Nephron (organoid): ENCODE measurements around the gene TSPAN13.

ENCODE experiments used
- H3K27ac Mint-ChIP-seq, 3 experiments: 2 replicates each; pipeline ENCODE4 v1.8.0; 2020; ENCODE audit warnings: mixed read lengths in 3 of 3, mild to moderate bottlenecking in 2 of 3, moderate library complexity in 1 of 3
- H3K27me3 Mint-ChIP-seq: 2 replicates; pipeline ENCODE4 v1.8.0; 2021; ENCODE audit warnings: low read depth, mild to moderate bottlenecking, moderate library complexity, mixed read lengths
- H3K36me3 Mint-ChIP-seq: 2 replicates; pipeline ENCODE4 v1.8.0; 2020; ENCODE audit warnings: low read depth, mixed read lengths
- H3K4me1 Mint-ChIP-seq: 2 replicates; pipeline ENCODE4 v1.8.0; 2020; ENCODE audit warnings: mixed read lengths
- H3K4me3 Mint-ChIP-seq, 3 experiments: 2 replicates each; pipeline ENCODE4 v1.8.0; 2020; ENCODE audit warnings: mild to moderate bottlenecking in 3 of 3, mixed read lengths in 3 of 3, moderate library complexity in 2 of 3
- H3K9me3 Mint-ChIP-seq: 2 replicates; pipeline ENCODE4 v1.8.0; 2020; ENCODE audit warnings: mixed read lengths
- CTCF ChIP-seq, 3 experiments: fragments of 200-600 bp; sonication (generic); IDR thresholded peaks; one replicate each; pipeline ENCODE4 v1.5.0; 2021; ENCODE audit warnings: antibody characterized with exemption in 3 of 3; ENCODE audit not compliant: unreplicated experiment in 3 of 3

The TSPAN13 gene

GRCh38 chr7:16770657-16771329 lies 17.2 kb downstream of the TSPAN13 start:
- Mint-ChIP-seq H3K36me3 (no peaks in the 10 kb centered on the region), H3K4me1 (peaks cover 16% of the 10 kb centered on the region), H3K4me3 (no peak overlapping the region), H3K27me3 (no peaks in the 10 kb centered on the region), H3K27ac (no peak overlapping the region), H3K9me3 (peaks cover 3% of the 10 kb centered on the region)
- TF ChIP-seq CTCF (IDR thresholded peaks at IDR 0.05; ENCODE audit: unreplicated experiment in 3 of 3), result no peak

DNA sequence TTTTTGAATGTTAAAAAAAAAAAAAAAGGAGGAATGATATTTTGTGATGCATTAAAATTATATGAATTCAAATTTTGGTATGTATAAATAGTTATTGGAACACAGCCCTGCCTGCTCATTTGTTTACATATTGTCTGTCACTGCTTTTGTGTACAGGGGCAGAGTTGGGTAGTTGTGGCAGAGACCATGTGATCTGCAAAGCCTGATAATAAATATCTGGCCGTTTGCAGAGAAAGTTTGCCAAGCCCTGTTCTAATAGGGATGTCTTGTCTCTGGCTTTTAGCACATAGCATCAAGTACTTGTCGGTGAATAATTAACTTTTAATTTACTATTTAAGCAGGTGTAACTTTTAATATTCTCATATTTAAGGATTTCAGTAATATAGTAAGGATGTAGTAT lies 19.8 kb downstream of the TSPAN13 start:
- Mint-ChIP-seq H3K36me3 (no peaks in the 10 kb centered on the region), H3K27ac (no peak overlapping the region), H3K4me1 (peaks cover 16% of the 10 kb centered on the region), H3K27me3 (no peaks in the 10 kb centered on the region), H3K9me3 (peaks cover 3% of the 10 kb centered on the region), H3K4me3 (no peak overlapping the region)
- no peak for TF ChIP-seq CTCF (IDR thresholded peaks at IDR 0.05; ENCODE audit: unreplicated experiment in 3 of 3)

DNA sequence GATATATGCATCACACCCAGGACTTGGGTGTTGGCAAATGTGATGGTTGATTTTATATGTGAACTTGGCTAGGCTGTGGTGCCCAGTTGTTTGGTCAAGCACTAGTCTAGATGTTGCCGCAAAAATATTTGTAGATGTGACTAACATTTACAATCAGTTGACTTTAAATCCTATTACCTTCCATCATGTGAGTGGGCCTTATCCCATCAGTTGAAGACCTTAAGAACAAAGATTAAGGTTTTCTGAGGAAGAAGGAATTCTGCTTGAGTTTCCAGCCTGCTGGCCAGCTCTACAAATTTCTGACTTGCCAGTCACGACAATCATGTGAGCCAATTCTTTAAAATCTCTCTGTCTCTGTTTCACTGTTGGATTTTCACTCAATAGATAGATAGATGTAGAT lies 20.3 kb downstream of the TSPAN13 start:
- no peak overlapping the region for H3K4me3 Mint-ChIP-seq
- H3K36me3 Mint-ChIP-seq, result no peaks in the 10 kb centered on the region
- H3K27me3 Mint-ChIP-seq, result no peaks in the 10 kb centered on the region
- H3K9me3 Mint-ChIP-seq, result peaks cover 3% of the 10 kb centered on the region
- no peak overlapping the region for H3K27ac Mint-ChIP-seq
- peaks cover 16% of the 10 kb centered on the region for H3K4me1 Mint-ChIP-seq
- TF ChIP-seq CTCF (IDR thresholded peaks at IDR 0.05; ENCODE audit: unreplicated experiment in 3 of 3), result no peak

DNA sequence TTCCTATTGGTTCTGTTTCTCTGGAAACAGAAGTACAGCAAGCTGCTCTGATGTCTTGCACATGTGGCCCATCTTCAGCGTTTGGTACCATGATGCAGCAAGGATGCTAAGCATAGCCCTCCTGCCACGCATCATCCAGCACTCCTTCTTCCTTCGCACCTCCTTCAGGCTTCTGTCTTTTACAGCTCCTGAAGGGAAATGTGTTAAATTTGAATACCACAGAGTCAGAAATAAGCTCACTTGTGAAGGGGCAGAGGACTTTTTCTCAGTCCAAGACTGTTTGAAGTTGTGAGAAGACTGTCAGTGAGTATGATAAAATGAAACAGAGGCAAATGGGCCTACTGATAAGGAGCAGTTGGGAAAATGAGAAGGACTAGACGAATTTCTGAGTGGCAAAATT lies 20.7 kb downstream of the TSPAN13 start:
- Mint-ChIP-seq H3K36me3 (no peaks in the 10 kb centered on the region), H3K9me3 (peaks cover 3% of the 10 kb centered on the region), H3K27ac (no peak overlapping the region), H3K4me1 (peaks cover 16% of the 10 kb centered on the region), H3K27me3 (no peaks in the 10 kb centered on the region), H3K4me3 (no peak overlapping the region)
- no peak for TF ChIP-seq CTCF (IDR thresholded peaks at IDR 0.05; ENCODE audit: unreplicated experiment in 3 of 3)

DNA sequence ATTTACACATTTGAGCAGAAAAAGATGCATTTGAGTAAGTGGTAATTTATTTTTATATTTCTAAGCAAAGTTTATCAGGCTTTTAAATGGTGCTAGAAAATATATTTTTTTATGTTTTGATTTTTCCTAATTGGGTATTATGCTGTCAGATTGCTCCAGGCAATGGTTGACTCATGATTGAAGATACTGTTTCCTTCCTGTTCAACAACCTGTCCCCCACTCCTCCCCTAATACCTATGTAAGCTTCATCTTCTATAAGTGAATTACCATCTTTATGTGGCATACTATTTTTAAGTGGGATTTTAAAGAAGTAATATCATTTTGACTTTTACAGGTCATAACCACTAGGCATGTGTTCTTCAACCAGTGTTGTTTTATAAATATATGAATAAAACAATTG lies 21.4 kb downstream of the TSPAN13 start:
- TF ChIP-seq CTCF (IDR thresholded peaks at IDR 0.05; ENCODE audit: unreplicated experiment in 3 of 3), result no peak
- H3K9me3 Mint-ChIP-seq, result peaks cover 3% of the 10 kb centered on the region
- H3K27ac Mint-ChIP-seq, result no peak overlapping the region
- no peaks in the 10 kb centered on the region for H3K27me3 Mint-ChIP-seq
- peaks cover 16% of the 10 kb centered on the region for H3K4me1 Mint-ChIP-seq
- H3K36me3 Mint-ChIP-seq, result no peaks in the 10 kb centered on the region
- H3K4me3 Mint-ChIP-seq, result no peak overlapping the region

DNA sequence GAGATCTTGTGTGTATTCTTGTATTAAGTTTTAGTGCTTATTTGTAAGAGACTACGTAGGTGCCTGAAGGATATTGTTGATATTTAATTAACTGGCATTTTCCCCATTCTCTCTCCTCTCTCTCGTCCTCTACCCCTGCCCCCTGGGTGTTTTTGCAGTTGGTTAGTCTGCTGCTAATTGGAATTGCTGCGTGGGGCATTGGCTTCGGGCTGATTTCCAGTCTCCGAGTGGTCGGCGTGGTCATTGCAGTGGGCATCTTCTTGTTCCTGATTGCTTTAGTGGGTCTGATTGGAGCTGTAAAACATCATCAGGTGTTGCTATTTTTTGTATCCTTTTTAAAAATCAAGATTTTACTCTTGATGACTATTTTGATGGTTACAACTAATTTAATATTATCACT lies 22.5 kb downstream of the TSPAN13 start:
- no peaks in the 10 kb centered on the region for H3K9me3 Mint-ChIP-seq
- TF ChIP-seq CTCF (IDR thresholded peaks at IDR 0.05; ENCODE audit: unreplicated experiment in 3 of 3), result no peak
- H3K36me3 Mint-ChIP-seq, result no peaks in the 10 kb centered on the region
- H3K4me3 Mint-ChIP-seq, result no peak overlapping the region
- H3K4me1 Mint-ChIP-seq, result peaks cover 18% of the 10 kb centered on the region
- H3K27ac Mint-ChIP-seq, result no peak overlapping the region
- no peaks in the 10 kb centered on the region for H3K27me3 Mint-ChIP-seq
